Gastroesophageal sphincter (tissue), 4 donors: ENCODE data around the gene TNFAIP8. TPM values are rescaled to one million over a fixed set of nuclear protein-coding genes. Genes with fewer than 3 reads are reported as not detected.
A peak's percentile ranks its signal among the peaks of the same experiment; 100 is the strongest.

Experiments used
- ATAC-seq: fragments of 150-250 bp; one replicate; pipeline ENCODE4 v1.9.1; 2016; ENCODE audit warnings: mild to moderate bottlenecking, moderate library complexity
- H3K27ac ChIP-seq, 4 donors: fragments of 200-600 bp; sonication (generic) in 3 of 4; 1 replicate in 3 of 4; 2 replicates in 1 of 4; pipeline ENCODE4 v1.5.1; 2016 to 2019
- H3K27me3 ChIP-seq: fragments of 200-600 bp; sonication (generic); one replicate; pipeline ENCODE4 v1.5.1; 2019
- H3K36me3 ChIP-seq, 2 donors: fragments of 200-600 bp; sonication (generic); one replicate each; pipeline ENCODE4 v1.5.1; 2019; ENCODE audit warnings: control low read depth in 1 of 2
- H3K4me1 ChIP-seq, 3 donors: fragments of 200-600 bp; sonication (generic); 1 replicate in 2 of 3; 2 replicates in 1 of 3; pipeline ENCODE4 v1.5.1; 2016 to 2019; ENCODE audit warnings: control low read depth in 2 of 3
- H3K4me3 ChIP-seq, 2 donors: fragments of 200-600 bp; sonication (generic); one replicate each; pipeline ENCODE4 v1.5.1; 2019; ENCODE audit warnings: mild to moderate bottlenecking in 1 of 2, moderate library complexity in 1 of 2
- H3K9me3 ChIP-seq, 3 donors: fragments of 200-600 bp; sonication (generic); one replicate each; pipeline ENCODE4 v1.5.1; 2017 to 2019; ENCODE audit warnings: control low read depth in 2 of 3
- EP300 ChIP-seq: sonication (generic); formaldehyde crosslinking; IDR thresholded peaks from one replicate; pipeline ENCODE4 v1.6.1; 2017; ENCODE audit warnings: antibody characterized with exemption, mild to moderate bottlenecking
- POLR2A ChIP-seq, 2 donors: fragments of 450-650 bp; IDR thresholded peaks; one replicate each; pipeline ENCODE4 v1.6.1; 2017; ENCODE audit warnings: antibody characterized with exemption in 2 of 2, mild to moderate bottlenecking in 2 of 2, moderate library complexity in 1 of 2
- POLR2AphosphoS5 ChIP-seq: sonication (generic); formaldehyde crosslinking; IDR thresholded peaks from one replicate; pipeline ENCODE4 v1.6.1; 2017; ENCODE audit warnings: antibody characterized with exemption
- WGBS, 2 donors: methylation state at CpG; one replicate each; pipeline ENCODE4 v1.1.5; 2018; ENCODE audit warnings: low coverage in 1 of 2; 5-methylcytosine and 5-hydroxymethylcytosine counted together
- total RNA-seq, 4 donors: library from RNA; depleted of rRNA; stranded (reverse); fragments of >200 nt; gene quantifications; one replicate each; pipeline ENCODE4 v1.1.0, GENCODE V29; 2016
- TF ChIP-seq, protein P1 (sequence below), 4 experiments: fragments of 200-600 bp in 2 of 4; fragments of 450-650 bp in 2 of 4; sonication (generic) in 1 of 4; IDR thresholded peaks; one replicate each; pipeline ENCODE4 v1.5.1; 2017 to 2019; ENCODE audit warnings: antibody characterized with exemption in 4 of 4, mild to moderate bottlenecking in 2 of 4, moderate library complexity in 2 of 4

Gene TNFAIP8
- total RNA-seq, 4 donors from 2014 or later, result 25.4 to 76.7 (median 31.6) TPM

DNA sequence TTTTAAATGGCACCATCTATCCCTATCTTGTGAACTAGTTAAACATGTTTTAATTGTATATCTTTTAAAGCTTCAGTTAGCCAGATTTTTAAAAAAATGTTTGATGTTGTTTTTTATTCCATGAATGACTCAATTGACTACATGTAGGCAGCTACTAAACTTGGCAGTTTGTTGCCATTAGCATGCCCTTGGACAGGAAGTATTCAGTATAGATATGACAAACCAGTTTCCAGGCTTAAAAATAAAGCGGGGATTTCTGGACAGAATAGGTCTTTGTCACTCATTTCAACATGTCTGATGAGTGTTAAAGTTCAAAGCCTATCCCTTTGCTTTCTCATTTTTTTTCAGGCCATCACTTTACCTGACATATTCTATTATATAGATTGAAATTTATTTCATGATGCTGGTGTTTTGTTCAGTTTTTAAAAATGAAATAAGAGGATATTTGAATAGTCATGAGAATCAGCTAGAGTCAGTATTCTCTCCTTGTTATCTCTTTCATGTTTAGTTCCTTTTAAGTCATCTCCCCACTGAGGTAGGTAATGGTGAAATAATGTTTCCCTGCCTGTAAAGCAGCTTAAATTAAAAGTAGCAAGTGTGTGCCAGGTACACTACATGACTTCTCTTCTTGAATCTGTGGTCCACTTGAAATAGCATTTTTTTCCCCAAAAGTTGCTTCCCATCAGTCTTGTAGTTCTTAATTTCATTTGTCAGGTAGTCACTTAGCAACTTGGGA is 11.9 kb downstream of the TNFAIP8 start:
- peaks cover 16 to 73% (median 23%) of the 10 kb centered on the region in 3 donors for H3K4me1 ChIP-seq
- H3K4me3 ChIP-seq, result no peak overlapping the region
- no peak for ATAC-seq
- H3K27me3 ChIP-seq, result no peaks in the 10 kb centered on the region
- no peaks in the 10 kb centered on the region for H3K36me3 ChIP-seq
- TF ChIP-seq POLR2AphosphoS5 (no peak), EP300 (no peak), POLR2A (IDR thresholded peaks at IDR 0.05) (no peak)
- TF ChIP-seq, protein P1, sequence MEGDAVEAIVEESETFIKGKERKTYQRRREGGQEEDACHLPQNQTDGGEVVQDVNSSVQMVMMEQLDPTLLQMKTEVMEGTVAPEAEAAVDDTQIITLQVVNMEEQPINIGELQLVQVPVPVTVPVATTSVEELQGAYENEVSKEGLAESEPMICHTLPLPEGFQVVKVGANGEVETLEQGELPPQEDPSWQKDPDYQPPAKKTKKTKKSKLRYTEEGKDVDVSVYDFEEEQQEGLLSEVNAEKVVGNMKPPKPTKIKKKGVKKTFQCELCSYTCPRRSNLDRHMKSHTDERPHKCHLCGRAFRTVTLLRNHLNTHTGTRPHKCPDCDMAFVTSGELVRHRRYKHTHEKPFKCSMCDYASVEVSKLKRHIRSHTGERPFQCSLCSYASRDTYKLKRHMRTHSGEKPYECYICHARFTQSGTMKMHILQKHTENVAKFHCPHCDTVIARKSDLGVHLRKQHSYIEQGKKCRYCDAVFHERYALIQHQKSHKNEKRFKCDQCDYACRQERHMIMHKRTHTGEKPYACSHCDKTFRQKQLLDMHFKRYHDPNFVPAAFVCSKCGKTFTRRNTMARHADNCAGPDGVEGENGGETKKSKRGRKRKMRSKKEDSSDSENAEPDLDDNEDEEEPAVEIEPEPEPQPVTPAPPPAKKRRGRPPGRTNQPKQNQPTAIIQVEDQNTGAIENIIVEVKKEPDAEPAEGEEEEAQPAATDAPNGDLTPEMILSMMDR (IDR thresholded peaks at IDR 0.05), result no peak
- WGBS, 2 donors, result 54 to 57% methylated on average over 1 of the region's 1 CpG
- H3K27ac ChIP-seq, result peak overlapping the region in 2 of 4 donors; percentile 11 to 61
- no peaks in the 10 kb centered on the region for H3K9me3 ChIP-seq

- Histone ChIP-seq H3K27ac (peak overlapping the region in 2 of 4 donors; percentile 11 to 12), H3K4me3 (no peak overlapping the region), H3K27me3 (no peaks in the 10 kb centered on the region), H3K4me1 (peaks cover 16 to 67% (median 23%) of the 10 kb centered on the region in 3 donors), H3K36me3 (no peaks in the 10 kb centered on the region), H3K9me3 (no peaks in the 10 kb centered on the region)
- 72 to 77% methylated on average over 2 to 4 of the region's 4 CpGs for WGBS, 2 donors
- no peak for ATAC-seq
- TF ChIP-seq POLR2A (IDR thresholded peaks at IDR 0.05) (no peak), EP300 (no peak), POLR2AphosphoS5 (no peak)
- TF ChIP-seq, protein P1 (IDR thresholded peaks at IDR 0.05), result no peak
Observed at GRCh38 chr5:119368238-119368630, 12.4 kb downstream of the TNFAIP8 start.

- TF ChIP-seq EP300, result no peak
- TF ChIP-seq POLR2AphosphoS5, result no peak
- no peak for TF ChIP-seq POLR2A (IDR thresholded peaks at IDR 0.05)
- TF ChIP-seq, protein P1 (IDR thresholded peaks at IDR 0.05), result no peak
- H3K9me3 ChIP-seq, result no peaks in the 10 kb centered on the region
- no peaks in the 10 kb centered on the region for H3K36me3 ChIP-seq
- peaks cover 12 to 61% (median 23%) of the 10 kb centered on the region in 3 donors for H3K4me1 ChIP-seq
- H3K4me3 ChIP-seq, result no peak overlapping the region
- WGBS, 2 donors, result 22 to 80% methylated on average over 1 of the region's 1 CpG
- peak overlapping the region in 3 of 4 donors; percentile 47 to 58 (median 55) for H3K27ac ChIP-seq
- ATAC-seq, result peak; percentile 28
- H3K27me3 ChIP-seq, result no peaks in the 10 kb centered on the region
Observed at GRCh38 chr5:119370486-119370885, 14.7 kb downstream of the TNFAIP8 start.

DNA sequence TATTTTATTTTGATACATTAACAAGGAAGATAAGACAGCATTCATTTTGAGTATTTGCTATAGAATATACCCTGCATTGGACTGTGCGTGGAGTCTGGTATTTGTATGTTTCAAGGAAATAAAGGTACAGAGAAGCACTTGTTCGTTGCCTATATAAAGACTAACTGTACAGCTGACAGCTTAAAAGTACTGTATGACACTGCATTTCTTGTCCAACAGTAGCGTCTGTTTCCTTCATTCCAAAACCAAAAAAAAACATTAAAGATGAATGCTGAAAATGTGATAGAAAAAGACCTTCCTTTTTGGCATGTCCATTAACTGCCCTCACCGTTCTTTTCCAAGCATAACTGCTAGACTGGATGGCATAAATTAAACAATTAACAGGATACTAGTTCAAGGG is 15.3 kb downstream of the TNFAIP8 start:
- H3K4me1 ChIP-seq, result peaks cover 5 to 61% (median 19%) of the 10 kb centered on the region in 3 donors
- no peak for ATAC-seq
- TF ChIP-seq POLR2AphosphoS5 (no peak), POLR2A (IDR thresholded peaks at IDR 0.05) (no peak), EP300 (no peak)
- TF ChIP-seq, protein P1 (IDR thresholded peaks at IDR 0.05), result no peak
- 50 to 77% methylated on average over 4 of the region's 4 CpGs for WGBS, 2 donors
- no peaks in the 10 kb centered on the region for H3K9me3 ChIP-seq
- H3K27me3 ChIP-seq, result no peaks in the 10 kb centered on the region
- no peaks in the 10 kb centered on the region for H3K36me3 ChIP-seq
- peak overlapping the region in 3 of 4 donors; percentile 47 to 58 (median 55) for H3K27ac ChIP-seq
- no peak overlapping the region for H3K4me3 ChIP-seq

DNA sequence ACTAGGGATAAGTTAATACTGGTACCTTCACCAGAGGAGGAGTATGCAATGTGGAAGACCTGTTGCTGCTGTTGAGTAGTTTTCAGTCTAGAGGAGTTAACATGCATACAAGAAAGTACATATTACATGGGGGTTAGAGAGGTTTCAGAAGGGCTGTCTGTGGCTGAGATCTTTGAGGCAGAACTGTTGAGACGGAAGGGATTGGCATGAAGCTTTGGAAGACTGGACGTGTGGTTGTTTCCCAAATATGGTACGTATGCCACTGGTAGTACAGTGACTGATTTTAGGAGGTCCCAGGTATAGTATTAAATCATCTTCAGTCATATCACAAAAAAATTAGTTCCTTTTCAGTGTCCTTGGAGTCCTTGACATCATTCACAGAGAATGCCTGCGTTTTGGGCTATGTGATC is 17.6 kb downstream of the TNFAIP8 start:
- Histone ChIP-seq H3K9me3 (no peaks in the 10 kb centered on the region), H3K4me3 (no peak overlapping the region), H3K4me1 (peaks cover 3 to 54% (median 13%) of the 10 kb centered on the region in 3 donors), H3K27ac (no peak overlapping the region), H3K27me3 (no peaks in the 10 kb centered on the region), H3K36me3 (no peaks in the 10 kb centered on the region)
- WGBS, 2 donors, result 74 to 90% methylated on average over 4 of the region's 4 CpGs
- no peak for TF ChIP-seq EP300
- TF ChIP-seq POLR2A (IDR thresholded peaks at IDR 0.05), result no peak
- TF ChIP-seq POLR2AphosphoS5, result no peak
- TF ChIP-seq, protein P1 (IDR thresholded peaks at IDR 0.05), result no peak
- no peak for ATAC-seq
